Activated T-cell treated with anti-CD3 and anti-CD28 coated beads, Interleukin-2, amount 50 U/mL, for 48 hours (primary cell): Measurements from ENCODE around the gene PBLD.

Source experiments
- DNase-seq, 2 experiments: peaks; one replicate each; pipeline ENCODE4 v3.0.0-alpha.2; 2020

Gene PBLD

GRCh38 chr10:68332259-68333057 is at the start of gene PBLD:
Gene PBLD (minus strand): TSS chr10:68332928. CDS start chr10:68306844, 26,084 bp downstream.
- peak; percentile 79 to 81 for DNase-seq

GRCh38 chr10:68371604-68372003 is 38.9 kb upstream of the PBLD start:
- DNase-seq = no peak

GRCh38 chr10:68367121-68367520 is 34.4 kb upstream of the PBLD start:
- no peak for DNase-seq

- DNase-seq = no peak
These were observed 33.9 kb upstream of the PBLD start for GRCh38 chr10:68366600-68366999.

GRCh38 chr10:68365611-68366010 is 32.9 kb upstream of the PBLD start:
- DNase-seq = no peak

GRCh38 chr10:68364101-68364886 is 31.6 kb upstream of the PBLD start:
- no peak for DNase-seq

GRCh38 chr10:68362590-68362989 is 29.9 kb upstream of the PBLD start:
- DNase-seq = no peak

- DNase-seq = no peak
These were observed 26.5 kb upstream of the PBLD start for GRCh38 chr10:68359189-68359588.

GRCh38 chr10:68353537-68353936 is 20.8 kb upstream of the PBLD start:
- no peak for DNase-seq

GRCh38 chr10:68348265-68348741 is 15.6 kb upstream of the PBLD start:
- peak; percentile 56 to 60 for DNase-seq

- DNase-seq = no peak
These were observed 14.0 kb upstream of the PBLD start for GRCh38 chr10:68346774-68347173.

GRCh38 chr10:68345621-68346020 is 12.9 kb upstream of the PBLD start:
- no peak for DNase-seq

- no peak for DNase-seq
These were observed 10.3 kb upstream of the PBLD start for GRCh38 chr10:68342909-68343516.

GRCh38 chr10:68340358-68341080 is 7.8 kb upstream of the PBLD start:
- no peak for DNase-seq

- DNase-seq = no peak
These were observed 4.1 kb upstream of the PBLD start for GRCh38 chr10:68336754-68337351.

GRCh38 chr10:68334672-68335467 is 2.1 kb upstream of the PBLD start:
- DNase-seq = no peak

- DNase-seq = no peak
These were observed 1.0 kb upstream of the PBLD start for GRCh38 chr10:68333440-68334431.

GRCh38 chr10:68333058-68333395 is 299 bp upstream of the PBLD start:
- no peak for DNase-seq

- DNase-seq = peak; percentile 99
These were observed 1.1 kb downstream of the PBLD start, which contains the start of gene HNRNPH3 for GRCh38 chr10:68331455-68332258. Gene HNRNPH3 (plus strand): TSS chr10:68332064. CDS start chr10:68337222, 5,158 bp downstream.
